ENCODE data around the gene SLC19A3.
"Not testable (repeated sequence)": the region's sequence is repeated elsewhere in the genome, so short reads cannot be mapped to it uniquely, and the experiment has no call there.

SLC19A3 gene

GRCh38 chr2:227717687-227718567 is at the start of gene SLC19A3:
SLC19A3 (minus strand) TSS chr2:227718028; CDS start chr2:227702318, 15,710 bp downstream.
- peak within 1 kb of the TSS; percentile 14 for H3K4me3 Mint-ChIP-seq
- H3K27ac Mint-ChIP-seq, result no peak within 1 kb of the TSS
- H3K9me3 Mint-ChIP-seq, result no peaks in the 10 kb centered on the region
- H3K36me3 Mint-ChIP-seq (ENCODE audit: low read depth), result no peaks in the 10 kb centered on the region
- intact Hi-C loops (cut with micrococcal nuclease), result no loop called here
- peaks cover 5% of the 10 kb centered on the region for H3K4me1 Mint-ChIP-seq (ENCODE audit: low read depth)
- H3K27me3 Mint-ChIP-seq, result peaks cover 28% of the 10 kb centered on the region

GRCh38 chr2:227766373-227766883 is 48.6 kb upstream of the SLC19A3 start:
- no peaks in the 10 kb centered on the region for H3K27me3 Mint-ChIP-seq
- no peaks in the 10 kb centered on the region for H3K36me3 Mint-ChIP-seq (ENCODE audit: low read depth)
- peaks cover 5% of the 10 kb centered on the region for H3K4me1 Mint-ChIP-seq (ENCODE audit: low read depth)
- no peak overlapping the region for H3K4me3 Mint-ChIP-seq
- intact Hi-C loops (cut with micrococcal nuclease), result loop anchor here (2.0 kb wide), 2 partner anchors 108 to 404 kb away; no protein-coding TSS in a partner anchor
- H3K27ac Mint-ChIP-seq, result no peak overlapping the region
- H3K9me3 Mint-ChIP-seq, result no peaks in the 10 kb centered on the region

- Mint-ChIP-seq H3K4me3 (no peak overlapping the region), H3K27me3 (no peaks in the 10 kb centered on the region), H3K9me3 (no peaks in the 10 kb centered on the region), H3K27ac (no peak overlapping the region), H3K4me1 (ENCODE audit: low read depth) (peaks cover 5% of the 10 kb centered on the region), H3K36me3 (ENCODE audit: low read depth) (no peaks in the 10 kb centered on the region)
- intact Hi-C loops (cut with micrococcal nuclease), result loop anchor here (2.0 kb wide), 2 partner anchors 107 to 403 kb away; no protein-coding TSS in a partner anchor
These were observed 48.1 kb upstream of the SLC19A3 start for GRCh38 chr2:227765788-227766372.

GRCh38 chr2:227761740-227762476 is 44.1 kb upstream of the SLC19A3 start:
- no peaks in the 10 kb centered on the region for H3K4me1 Mint-ChIP-seq (ENCODE audit: low read depth)
- no peaks in the 10 kb centered on the region for H3K36me3 Mint-ChIP-seq (ENCODE audit: low read depth)
- H3K4me3 Mint-ChIP-seq, result no peak overlapping the region
- H3K27me3 Mint-ChIP-seq, result no peaks in the 10 kb centered on the region
- intact Hi-C loops (cut with micrococcal nuclease), result no loop called here
- no peak overlapping the region for H3K27ac Mint-ChIP-seq
- no peaks in the 10 kb centered on the region for H3K9me3 Mint-ChIP-seq

GRCh38 chr2:227759411-227760118 is 41.7 kb upstream of the SLC19A3 start:
- no peaks in the 10 kb centered on the region for H3K4me1 Mint-ChIP-seq (ENCODE audit: low read depth)
- no peak overlapping the region for H3K4me3 Mint-ChIP-seq
- no peak overlapping the region for H3K27ac Mint-ChIP-seq
- H3K36me3 Mint-ChIP-seq (ENCODE audit: low read depth), result no peaks in the 10 kb centered on the region
- H3K9me3 Mint-ChIP-seq, result no peaks in the 10 kb centered on the region
- intact Hi-C loops (cut with micrococcal nuclease), result no loop called here
- H3K27me3 Mint-ChIP-seq, result peaks cover 4% of the 10 kb centered on the region

- H3K4me1 Mint-ChIP-seq (ENCODE audit: low read depth); H3K4me3 Mint-ChIP-seq; intact Hi-C loops (cut with micrococcal nuclease); H3K9me3 Mint-ChIP-seq; H3K36me3 Mint-ChIP-seq (ENCODE audit: low read depth); H3K27ac Mint-ChIP-seq; H3K27me3 Mint-ChIP-seq: not testable (repeated sequence)
These were observed 38.4 kb upstream of the SLC19A3 start for GRCh38 chr2:227756261-227756660.

GRCh38 chr2:227748079-227748478 is 30.3 kb upstream of the SLC19A3 start:
- Mint-ChIP-seq H3K4me1 (ENCODE audit: low read depth) (no peaks in the 10 kb centered on the region), H3K36me3 (ENCODE audit: low read depth) (no peaks in the 10 kb centered on the region), H3K27me3 (peaks cover 5% of the 10 kb centered on the region), H3K27ac (no peak overlapping the region), H3K4me3 (no peak overlapping the region), H3K9me3 (no peaks in the 10 kb centered on the region)
- intact Hi-C loops (cut with micrococcal nuclease), result no loop called here

- H3K36me3 Mint-ChIP-seq (ENCODE audit: low read depth), result no peaks in the 10 kb centered on the region
- no peaks in the 10 kb centered on the region for H3K9me3 Mint-ChIP-seq
- intact Hi-C loops (cut with micrococcal nuclease), result no loop called here
- no peaks in the 10 kb centered on the region for H3K4me1 Mint-ChIP-seq (ENCODE audit: low read depth)
- H3K27ac Mint-ChIP-seq, result no peak within 1 kb of the TSS
- H3K4me3 Mint-ChIP-seq, result no peak within 1 kb of the TSS
- peaks cover 5% of the 10 kb centered on the region for H3K27me3 Mint-ChIP-seq
These were observed 27.8 kb upstream of the SLC19A3 start, which contains the start of gene SCYGR8 for GRCh38 chr2:227745594-227745993. SCYGR8 (plus strand) TSS chr2:227745894; CDS start chr2:227745894, 0 bp downstream.

- H3K27me3 Mint-ChIP-seq; H3K36me3 Mint-ChIP-seq (ENCODE audit: low read depth); intact Hi-C loops (cut with micrococcal nuclease); H3K27ac Mint-ChIP-seq; H3K4me1 Mint-ChIP-seq (ENCODE audit: low read depth); H3K9me3 Mint-ChIP-seq; H3K4me3 Mint-ChIP-seq: not testable (repeated sequence)
These were observed 22.9 kb upstream of the SLC19A3 start for GRCh38 chr2:227740705-227741104.

GRCh38 chr2:227739351-227739750 is 21.5 kb upstream of the SLC19A3 start:
- Mint-ChIP-seq H3K4me3 (no peak overlapping the region), H3K27ac (no peak overlapping the region)

GRCh38 chr2:227728035-227728434 is 10.2 kb upstream of the SLC19A3 start, which contains the start of gene SCYGR7:
SCYGR7 (plus strand) TSS chr2:227728335; CDS start chr2:227728335, 0 bp downstream.
- no peaks in the 10 kb centered on the region for H3K36me3 Mint-ChIP-seq (ENCODE audit: low read depth)
- H3K9me3 Mint-ChIP-seq, result no peaks in the 10 kb centered on the region
- no peak within 1 kb of the TSS for H3K4me3 Mint-ChIP-seq
- no peaks in the 10 kb centered on the region for H3K4me1 Mint-ChIP-seq (ENCODE audit: low read depth)
- no peak within 1 kb of the TSS for H3K27ac Mint-ChIP-seq
- intact Hi-C loops (cut with micrococcal nuclease), result no loop called here
- H3K27me3 Mint-ChIP-seq, result peaks cover 7% of the 10 kb centered on the region

More at GRCh38 chr2:227739351-227739750, 21.5 kb upstream of the SLC19A3 start:
- Mint-ChIP-seq H3K4me1 (ENCODE audit: low read depth) (no peaks in the 10 kb centered on the region), H3K36me3 (ENCODE audit: low read depth) (no peaks in the 10 kb centered on the region), H3K27me3 (no peaks in the 10 kb centered on the region), H3K9me3 (no peaks in the 10 kb centered on the region)
- intact Hi-C loops (cut with micrococcal nuclease), result no loop called here

- intact Hi-C loops (cut with micrococcal nuclease), result no loop called here
- H3K4me1 Mint-ChIP-seq (ENCODE audit: low read depth), result no peaks in the 10 kb centered on the region
- H3K9me3 Mint-ChIP-seq, result no peaks in the 10 kb centered on the region
- no peaks in the 10 kb centered on the region for H3K36me3 Mint-ChIP-seq (ENCODE audit: low read depth)
- H3K4me3 Mint-ChIP-seq, result no peak within 1 kb of the TSS
- H3K27me3 Mint-ChIP-seq, result peaks cover 8% of the 10 kb centered on the region
- no peak within 1 kb of the TSS for H3K27ac Mint-ChIP-seq
These were observed 6.7 kb upstream of the SLC19A3 start, which contains the start of gene SCYGR6 for GRCh38 chr2:227724394-227725039. SCYGR6 (minus strand) TSS chr2:227724757; CDS start chr2:227724757, 0 bp downstream.

- intact Hi-C loops (cut with micrococcal nuclease); H3K27ac Mint-ChIP-seq; H3K4me3 Mint-ChIP-seq; H3K9me3 Mint-ChIP-seq; H3K4me1 Mint-ChIP-seq (ENCODE audit: low read depth); H3K36me3 Mint-ChIP-seq (ENCODE audit: low read depth): not testable (repeated sequence)
- peaks cover 12% of the 10 kb centered on the region for H3K27me3 Mint-ChIP-seq
These were observed 5.0 kb upstream of the SLC19A3 start for GRCh38 chr2:227722821-227723220.

Measured in dendritic cell treated with granulocyte-macrophage colony-stimulating factor and Interleukin-4, amounts not matched to agents 40 ng/mL and 50 ng/mL, for 4 days (primary cell).